ENCODE results near the gene FAM168A.

The FAM168A gene

DNA sequence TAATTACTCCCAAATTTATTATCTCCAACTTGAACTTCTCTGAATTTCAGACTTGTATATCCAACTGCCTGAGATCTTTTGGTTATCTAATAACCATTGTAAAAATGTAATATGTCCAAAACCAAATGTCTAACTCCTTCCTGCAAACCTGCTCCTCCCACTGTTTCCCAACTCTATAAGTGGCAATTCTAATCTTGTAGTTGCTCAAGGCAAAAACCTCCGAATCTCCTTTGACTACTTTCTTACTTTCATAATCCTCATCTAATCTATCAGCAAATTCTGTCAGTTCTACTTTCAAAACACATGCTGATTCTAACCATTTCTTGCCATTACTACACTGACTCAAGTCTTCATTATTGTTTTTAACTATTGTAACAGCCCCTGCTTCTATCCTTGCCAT is 55.7 kb downstream of the FAM168A start:
- H3K4me3 ChIP-seq (ENCODE audit: low read length) = no peak overlapping the region
- H3K36me3 ChIP-seq (ENCODE audit: control insufficient read depth, insufficient read depth, low read length) = no peaks in the 10 kb centered on the region
- no peaks in the 10 kb centered on the region for H3K27me3 ChIP-seq (ENCODE audit: control insufficient read depth, insufficient read depth, low read length)
- no peaks in the 10 kb centered on the region for H3K4me1 ChIP-seq (ENCODE audit: control insufficient read depth, insufficient read depth, low read length)
- H3K9ac ChIP-seq (ENCODE audit: low read length) = no peak overlapping the region
- no peak overlapping the region for H3K27ac ChIP-seq (ENCODE audit: low read depth, low read length)

DNA sequence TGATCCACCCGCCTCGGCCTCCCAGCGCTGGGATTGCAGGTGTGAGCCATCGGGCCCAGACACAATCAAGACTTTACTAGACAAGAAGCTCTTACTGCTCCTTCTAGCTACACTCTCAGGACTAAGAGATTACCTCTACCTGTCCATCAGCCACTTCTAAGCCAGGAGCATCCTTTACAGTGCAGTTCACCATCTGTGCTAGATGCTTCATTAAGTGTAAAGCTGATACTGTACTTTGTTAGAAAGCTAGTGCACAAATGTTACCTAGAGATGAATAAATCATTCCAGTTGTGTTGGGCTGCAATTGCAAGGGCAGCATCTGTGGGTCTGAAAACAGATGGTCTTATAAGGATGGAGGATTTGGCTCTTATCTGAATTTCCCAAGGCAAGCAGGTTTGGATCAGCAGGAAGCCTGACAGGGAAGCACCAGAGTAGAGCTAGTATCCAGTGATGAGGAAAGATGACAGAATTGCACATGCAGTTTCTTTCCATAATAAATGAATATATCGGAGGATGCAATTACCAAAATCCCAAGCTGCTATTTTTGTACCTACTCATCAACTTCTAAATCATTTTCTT is 58.3 kb downstream of the FAM168A start:
- Histone ChIP-seq H3K36me3 (ENCODE audit: control insufficient read depth, insufficient read depth, low read length) (no peaks in the 10 kb centered on the region), H3K4me3 (ENCODE audit: low read length) (no peak overlapping the region), H3K4me1 (ENCODE audit: control insufficient read depth, insufficient read depth, low read length) (no peaks in the 10 kb centered on the region), H3K9ac (ENCODE audit: low read length) (no peak overlapping the region), H3K27ac (ENCODE audit: low read depth, low read length) (no peak overlapping the region), H3K27me3 (ENCODE audit: control insufficient read depth, insufficient read depth, low read length) (no peaks in the 10 kb centered on the region)

DNA sequence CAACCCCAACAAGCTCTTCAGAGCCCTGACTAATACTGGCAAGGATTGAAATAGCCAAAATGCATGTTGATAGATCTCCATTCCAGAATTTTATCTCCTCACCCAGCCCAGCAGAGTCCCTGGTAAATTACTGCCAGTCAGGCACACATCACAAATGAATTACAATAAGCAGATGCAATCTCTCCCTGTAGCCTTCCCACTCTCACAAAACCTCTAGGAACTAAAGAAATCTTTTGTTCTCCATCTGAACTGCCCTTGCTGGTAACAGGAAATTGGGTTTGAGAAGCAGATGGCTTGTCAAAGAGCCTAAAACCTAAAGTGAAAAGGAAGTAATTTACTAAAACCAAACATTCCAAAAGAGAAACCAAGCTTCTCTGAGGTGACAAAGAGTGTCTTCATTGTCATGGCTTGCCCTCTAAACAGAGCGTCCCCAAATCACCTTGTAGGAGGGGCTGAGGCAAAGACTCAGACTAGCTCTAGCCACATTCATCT is 59.5 kb downstream of the FAM168A start:
- Histone ChIP-seq H3K9ac (ENCODE audit: low read length) (no peak overlapping the region), H3K4me1 (ENCODE audit: control insufficient read depth, insufficient read depth, low read length) (no peaks in the 10 kb centered on the region), H3K4me3 (ENCODE audit: low read length) (no peak overlapping the region), H3K36me3 (ENCODE audit: control insufficient read depth, insufficient read depth, low read length) (no peaks in the 10 kb centered on the region), H3K27me3 (ENCODE audit: control insufficient read depth, insufficient read depth, low read length) (no peaks in the 10 kb centered on the region), H3K27ac (ENCODE audit: low read depth, low read length) (no peak overlapping the region)

DNA sequence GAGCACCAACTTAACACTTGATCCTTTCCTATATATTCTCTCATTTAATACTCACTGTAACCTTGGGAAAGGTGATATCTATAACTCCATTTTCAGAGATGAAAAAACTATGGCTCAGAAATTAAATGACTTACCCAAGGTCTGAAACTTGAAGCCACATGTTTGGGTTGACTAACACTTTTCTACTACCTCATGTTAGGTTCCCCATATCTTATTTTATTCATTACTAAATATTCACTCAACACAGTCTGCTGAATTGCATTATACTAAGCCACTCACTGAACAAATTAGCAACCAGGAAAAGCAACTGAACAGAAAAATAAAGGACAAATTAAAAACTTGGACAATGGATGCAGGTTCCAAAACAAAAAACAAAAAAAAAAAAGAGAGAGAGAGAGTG is 59.9 kb downstream of the FAM168A start:
- Histone ChIP-seq H3K4me3 (ENCODE audit: low read length) (no peak overlapping the region), H3K36me3 (ENCODE audit: control insufficient read depth, insufficient read depth, low read length) (no peaks in the 10 kb centered on the region), H3K9ac (ENCODE audit: low read length) (no peak overlapping the region), H3K27me3 (ENCODE audit: control insufficient read depth, insufficient read depth, low read length) (no peaks in the 10 kb centered on the region), H3K27ac (ENCODE audit: low read depth, low read length) (no peak overlapping the region), H3K4me1 (ENCODE audit: control insufficient read depth, insufficient read depth, low read length) (no peaks in the 10 kb centered on the region)

DNA sequence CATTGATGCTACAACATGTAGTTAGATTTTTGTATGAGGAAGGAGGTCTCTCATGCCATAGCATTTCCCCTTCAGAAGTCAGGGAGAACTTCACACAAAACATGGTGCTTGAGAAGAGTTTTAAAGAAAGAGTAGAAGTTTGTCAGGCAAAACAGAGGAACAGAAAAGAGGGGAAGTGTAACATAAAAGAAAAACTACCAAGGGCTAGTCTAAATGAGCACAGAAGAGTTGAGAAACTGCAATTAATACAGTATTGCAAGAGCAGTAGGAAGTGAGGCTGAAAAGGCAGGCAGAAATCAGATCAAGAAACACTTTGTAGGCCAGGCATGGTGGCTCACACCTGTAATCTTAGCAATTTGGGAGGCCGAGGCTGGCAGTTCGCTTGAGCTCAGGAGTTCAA is 61.0 kb downstream of the FAM168A start:
- no peaks in the 10 kb centered on the region for H3K4me1 ChIP-seq (ENCODE audit: control insufficient read depth, insufficient read depth, low read length)
- H3K36me3 ChIP-seq (ENCODE audit: control insufficient read depth, insufficient read depth, low read length) = no peaks in the 10 kb centered on the region
- no peaks in the 10 kb centered on the region for H3K27me3 ChIP-seq (ENCODE audit: control insufficient read depth, insufficient read depth, low read length)
- no peak overlapping the region for H3K27ac ChIP-seq (ENCODE audit: low read depth, low read length)
- no peak overlapping the region for H3K4me3 ChIP-seq (ENCODE audit: low read length)
- H3K9ac ChIP-seq (ENCODE audit: low read length) = no peak overlapping the region

DNA sequence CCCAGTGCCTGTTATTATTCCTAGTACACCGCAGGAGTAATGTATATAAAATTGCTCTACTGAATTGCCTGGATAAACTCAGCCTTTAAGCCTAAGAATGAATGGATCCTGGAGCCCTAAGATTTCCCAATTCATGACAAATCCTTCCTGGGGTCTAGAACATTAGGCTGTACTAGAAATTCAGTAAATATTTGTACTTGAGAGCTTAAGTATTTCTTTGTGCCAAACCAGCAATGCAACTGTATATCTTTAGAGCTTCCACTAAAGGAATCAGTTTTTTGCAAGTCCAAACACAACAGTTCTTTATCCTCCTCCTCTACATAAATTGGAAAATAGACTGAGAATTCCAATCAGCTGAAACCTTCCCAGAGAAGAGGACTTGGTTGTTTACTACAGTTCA is 65.6 kb downstream of the FAM168A start:
- no peak overlapping the region for H3K9ac ChIP-seq (ENCODE audit: low read length)
- H3K36me3 ChIP-seq (ENCODE audit: control insufficient read depth, insufficient read depth, low read length) = no peaks in the 10 kb centered on the region
- no peak overlapping the region for H3K27ac ChIP-seq (ENCODE audit: low read depth, low read length)
- H3K27me3 ChIP-seq (ENCODE audit: control insufficient read depth, insufficient read depth, low read length) = no peaks in the 10 kb centered on the region
- H3K4me1 ChIP-seq (ENCODE audit: control insufficient read depth, insufficient read depth, low read length) = no peaks in the 10 kb centered on the region
- no peak overlapping the region for H3K4me3 ChIP-seq (ENCODE audit: low read length)

DNA sequence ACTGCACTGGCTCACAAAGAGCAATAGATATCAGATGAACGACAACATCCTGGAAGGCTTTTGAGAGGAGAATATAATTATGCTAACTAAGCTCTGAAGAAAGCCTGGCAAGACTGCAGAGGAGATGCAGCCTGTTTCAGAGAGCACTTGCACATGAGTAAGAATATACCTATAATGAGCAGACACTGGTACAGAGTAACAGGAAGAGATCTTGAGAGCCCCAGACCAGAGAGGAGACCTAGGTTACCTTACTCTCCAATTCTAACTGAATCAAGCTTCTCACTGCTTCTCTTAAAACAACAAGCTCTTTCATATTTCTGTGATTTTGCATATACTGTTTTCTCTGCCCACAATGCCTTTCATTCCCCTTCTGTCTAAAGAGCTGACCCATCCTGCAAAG is 66.5 kb downstream of the FAM168A start:
- Histone ChIP-seq H3K27me3 (ENCODE audit: control insufficient read depth, insufficient read depth, low read length) (no peaks in the 10 kb centered on the region), H3K27ac (ENCODE audit: low read depth, low read length) (no peak overlapping the region), H3K36me3 (ENCODE audit: control insufficient read depth, insufficient read depth, low read length) (no peaks in the 10 kb centered on the region), H3K9ac (ENCODE audit: low read length) (no peak overlapping the region), H3K4me1 (ENCODE audit: control insufficient read depth, insufficient read depth, low read length) (no peaks in the 10 kb centered on the region), H3K4me3 (ENCODE audit: low read length) (no peak overlapping the region)

DNA sequence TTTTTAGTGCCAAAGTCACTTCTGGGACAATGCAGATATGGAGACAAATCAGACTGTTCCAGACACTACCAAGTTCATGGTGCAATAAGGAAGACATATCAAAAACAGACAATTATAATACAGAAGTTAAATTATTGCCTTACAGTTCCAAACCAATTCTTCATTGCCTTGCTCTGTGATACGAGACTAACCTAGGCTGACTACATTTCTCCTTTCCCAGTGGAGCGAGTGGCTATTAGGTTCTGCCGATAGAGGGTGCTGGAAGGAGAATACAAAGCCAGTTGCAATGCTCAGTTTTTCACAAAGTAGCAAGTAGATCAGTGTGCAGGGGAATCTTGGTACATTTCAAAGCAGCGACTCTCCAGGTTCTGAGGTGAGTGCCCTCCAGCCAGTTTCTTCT is 67.8 kb downstream of the FAM168A start:
- no peaks in the 10 kb centered on the region for H3K4me1 ChIP-seq (ENCODE audit: control insufficient read depth, insufficient read depth, low read length)
- H3K36me3 ChIP-seq (ENCODE audit: control insufficient read depth, insufficient read depth, low read length) = no peaks in the 10 kb centered on the region
- no peak overlapping the region for H3K4me3 ChIP-seq (ENCODE audit: low read length)
- H3K27me3 ChIP-seq (ENCODE audit: control insufficient read depth, insufficient read depth, low read length) = no peaks in the 10 kb centered on the region
- H3K9ac ChIP-seq (ENCODE audit: low read length) = no peak overlapping the region
- no peak overlapping the region for H3K27ac ChIP-seq (ENCODE audit: low read depth, low read length)

DNA sequence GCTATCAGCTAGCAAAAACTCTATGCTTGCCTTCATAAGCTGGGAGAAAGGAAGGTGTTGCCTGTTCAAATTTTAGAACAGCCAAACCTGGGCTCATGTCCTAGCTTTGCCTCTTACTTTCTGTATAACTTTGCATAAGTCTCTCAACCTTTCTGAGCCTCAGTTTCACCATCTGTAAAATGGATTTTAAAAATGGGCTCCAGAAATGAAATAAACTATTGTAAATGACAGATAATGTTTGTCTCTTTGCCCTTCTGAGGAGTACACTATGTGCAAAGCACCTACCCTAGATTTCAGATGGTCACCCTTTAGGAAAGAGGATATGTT is 68.7 kb downstream of the FAM168A start:
- Histone ChIP-seq H3K27me3 (ENCODE audit: control insufficient read depth, insufficient read depth, low read length) (no peaks in the 10 kb centered on the region), H3K4me3 (ENCODE audit: low read length) (no peak overlapping the region), H3K4me1 (ENCODE audit: control insufficient read depth, insufficient read depth, low read length) (no peaks in the 10 kb centered on the region), H3K36me3 (ENCODE audit: control insufficient read depth, insufficient read depth, low read length) (no peaks in the 10 kb centered on the region), H3K9ac (ENCODE audit: low read length) (no peak overlapping the region), H3K27ac (ENCODE audit: low read depth, low read length) (no peak overlapping the region)

DNA sequence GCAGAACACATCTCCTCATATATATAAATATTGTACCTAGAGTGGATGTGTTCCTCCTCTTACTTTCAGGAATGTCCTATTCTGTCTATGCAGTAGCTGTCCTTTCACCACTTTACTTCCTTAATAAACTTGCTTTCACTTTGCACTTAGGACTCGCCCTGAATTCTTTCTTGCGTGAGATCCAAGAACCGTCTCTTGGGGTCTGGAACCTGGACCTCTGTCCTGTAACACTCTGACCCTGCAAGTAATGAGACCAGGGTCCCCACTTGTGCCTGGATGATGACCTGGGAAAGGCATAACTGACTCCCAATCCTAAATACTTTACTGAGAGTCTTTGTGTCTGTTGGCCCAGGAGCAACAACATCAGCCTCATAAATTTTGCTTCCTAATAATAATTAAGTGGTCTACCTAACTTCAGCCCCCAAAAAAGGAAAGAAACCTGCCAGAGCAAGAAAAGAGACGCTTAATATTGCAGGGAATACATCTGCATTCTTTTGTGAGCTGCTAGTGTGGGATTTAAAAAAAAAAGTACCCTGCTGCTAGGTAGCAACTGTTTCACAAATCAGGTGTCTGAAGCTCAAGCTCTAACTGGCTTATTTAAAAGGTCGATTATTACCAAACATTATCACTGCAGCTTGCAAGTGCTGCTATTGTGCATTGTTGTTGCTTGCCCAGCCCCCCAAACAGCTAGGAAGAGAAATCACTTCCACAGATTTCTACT is 69.3 kb downstream of the FAM168A start:
- Histone ChIP-seq H3K36me3 (ENCODE audit: control insufficient read depth, insufficient read depth, low read length) (no peaks in the 10 kb centered on the region), H3K27ac (ENCODE audit: low read depth, low read length) (no peak overlapping the region), H3K4me1 (ENCODE audit: control insufficient read depth, insufficient read depth, low read length) (no peaks in the 10 kb centered on the region), H3K9ac (ENCODE audit: low read length) (no peak overlapping the region), H3K27me3 (ENCODE audit: control insufficient read depth, insufficient read depth, low read length) (no peaks in the 10 kb centered on the region), H3K4me3 (ENCODE audit: low read length) (peak overlapping the region; percentile 40)

DNA sequence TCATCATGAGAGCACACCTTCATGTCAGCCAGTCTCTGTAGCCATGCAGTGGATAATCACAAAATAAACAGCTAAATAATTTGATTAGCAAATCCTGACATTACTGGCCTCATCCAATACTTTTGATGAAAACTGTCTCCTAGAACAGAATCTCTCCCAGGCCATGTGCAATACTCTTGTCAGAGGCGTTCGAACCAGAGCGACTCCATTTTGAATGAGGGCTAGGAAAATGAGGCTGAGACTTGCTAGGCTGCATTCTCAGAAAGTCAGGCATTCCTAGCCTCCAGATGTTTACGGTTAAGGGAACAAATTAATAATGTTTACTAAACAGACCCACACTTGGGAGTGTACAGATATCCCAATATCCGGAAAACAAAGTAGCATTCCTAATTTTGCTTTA is 69.9 kb downstream of the FAM168A start:
- Histone ChIP-seq H3K27me3 (ENCODE audit: control insufficient read depth, insufficient read depth, low read length) (no peaks in the 10 kb centered on the region), H3K4me3 (ENCODE audit: low read length) (no peak overlapping the region), H3K4me1 (ENCODE audit: control insufficient read depth, insufficient read depth, low read length) (no peaks in the 10 kb centered on the region), H3K9ac (ENCODE audit: low read length) (no peak overlapping the region), H3K27ac (ENCODE audit: low read depth, low read length) (no peak overlapping the region), H3K36me3 (ENCODE audit: control insufficient read depth, insufficient read depth, low read length) (no peaks in the 10 kb centered on the region)

DNA sequence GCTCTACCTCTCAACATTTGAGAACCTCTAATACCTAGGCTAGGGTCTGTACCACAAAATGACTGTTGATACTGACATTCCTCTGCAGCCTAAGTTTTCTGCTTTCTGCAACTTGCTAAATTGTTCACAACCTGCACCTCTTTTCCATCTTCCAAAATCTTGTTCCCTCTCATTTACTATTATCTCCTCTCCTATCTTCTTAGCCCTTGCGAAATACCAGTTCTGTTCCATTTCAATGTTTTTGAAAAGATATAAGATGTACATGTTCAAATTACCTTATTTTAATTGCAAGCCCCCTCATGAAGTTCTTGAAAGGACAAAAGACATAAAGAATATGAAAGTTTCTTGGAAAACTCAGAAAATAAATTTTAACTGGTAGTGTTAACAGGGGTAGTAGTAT is 72.3 kb downstream of the FAM168A start:
- no peak overlapping the region for H3K27ac ChIP-seq (ENCODE audit: low read depth, low read length)
- no peaks in the 10 kb centered on the region for H3K36me3 ChIP-seq (ENCODE audit: control insufficient read depth, insufficient read depth, low read length)
- H3K4me3 ChIP-seq (ENCODE audit: low read length) = no peak overlapping the region
- H3K9ac ChIP-seq (ENCODE audit: low read length) = no peak overlapping the region
- H3K27me3 ChIP-seq (ENCODE audit: control insufficient read depth, insufficient read depth, low read length) = no peaks in the 10 kb centered on the region
- no peaks in the 10 kb centered on the region for H3K4me1 ChIP-seq (ENCODE audit: control insufficient read depth, insufficient read depth, low read length)

DNA sequence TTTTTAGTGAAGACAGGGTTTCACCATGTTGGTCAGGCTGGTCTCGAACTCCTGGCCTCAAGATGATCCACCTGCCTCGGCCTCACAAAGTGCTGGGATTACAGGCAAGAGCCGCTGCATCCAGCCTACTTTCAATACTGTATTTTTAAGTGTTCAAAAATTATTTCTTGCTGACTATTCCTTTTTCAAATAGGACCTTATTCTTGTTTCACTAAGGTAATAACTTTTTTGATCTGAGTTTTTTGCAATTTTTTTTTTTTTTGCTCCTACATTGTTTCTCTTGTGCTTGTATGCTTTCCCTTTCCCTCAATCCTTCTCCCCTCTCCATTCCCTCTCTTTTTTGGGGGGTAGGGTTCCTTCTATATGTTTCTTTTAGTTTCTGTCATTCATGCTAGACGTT is 73.1 kb downstream of the FAM168A start:
- Histone ChIP-seq H3K9ac (ENCODE audit: low read length) (no peak overlapping the region), H3K4me3 (ENCODE audit: low read length) (no peak overlapping the region), H3K4me1 (ENCODE audit: control insufficient read depth, insufficient read depth, low read length) (no peaks in the 10 kb centered on the region), H3K27me3 (ENCODE audit: control insufficient read depth, insufficient read depth, low read length) (no peaks in the 10 kb centered on the region), H3K36me3 (ENCODE audit: control insufficient read depth, insufficient read depth, low read length) (no peaks in the 10 kb centered on the region), H3K27ac (ENCODE audit: low read depth, low read length) (no peak overlapping the region)
